ENCODE results near the gene MOK. TPM values are rescaled to one million over a fixed set of nuclear protein-coding genes. Genes with fewer than 3 reads are reported as not detected.

The MOK gene
- total RNA-seq, 1 donor from 2014 or later = 6.5 TPM

GRCh38 chr14:102222751-102223150 lies 82.2 kb downstream of the MOK start:
- Mint-ChIP-seq H3K36me3 (ENCODE audit: unreplicated experiment) (peaks cover 5% of the 10 kb centered on the region), H3K27me3 (ENCODE audit: unreplicated experiment) (peaks cover 12% of the 10 kb centered on the region), H3K9me3 (ENCODE audit: unreplicated experiment) (peaks cover 18% of the 10 kb centered on the region), H3K27ac (ENCODE audit: unreplicated experiment) (no peak overlapping the region), H3K4me1 (ENCODE audit: low read depth, unreplicated experiment) (peaks cover 30% of the 10 kb centered on the region), H3K4me3 (ENCODE audit: unreplicated experiment) (no peak overlapping the region)
- TF ChIP-seq CTCF (IDR thresholded peaks at IDR 0.05; ENCODE audit: partially characterized antibody, unreplicated experiment) = no peak
- no peak for DNase-seq

DNA sequence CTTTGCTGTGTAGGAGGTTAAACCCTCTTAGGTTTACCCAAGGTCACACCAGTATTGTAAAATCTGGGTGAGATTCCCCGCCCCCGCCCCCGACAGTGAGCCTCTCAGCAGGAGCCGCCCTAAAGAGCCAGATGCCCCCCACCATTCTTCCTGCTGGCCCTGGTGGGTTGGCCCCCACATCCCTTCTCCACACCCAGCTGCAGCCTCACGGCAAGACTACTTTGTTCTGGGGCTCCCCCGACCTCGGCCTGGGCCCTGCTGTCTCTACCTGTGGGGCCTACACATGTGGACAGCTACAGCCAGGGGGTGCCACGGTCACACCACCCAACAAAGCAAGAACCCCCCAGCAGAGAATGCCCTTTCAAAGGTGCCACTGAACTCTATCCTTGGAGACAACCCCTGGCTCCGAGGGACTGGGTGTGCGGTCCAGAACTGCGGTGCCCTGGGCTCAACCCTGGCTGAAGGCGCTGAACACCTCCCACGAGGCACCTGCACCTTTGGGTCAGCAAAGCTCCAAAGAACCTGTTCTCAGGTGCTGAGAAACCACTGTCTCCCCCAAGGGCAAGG lies 82.9 kb downstream of the MOK start:
- Mint-ChIP-seq H3K27ac (ENCODE audit: unreplicated experiment) (no peak overlapping the region), H3K27me3 (ENCODE audit: unreplicated experiment) (peaks cover 12% of the 10 kb centered on the region), H3K4me3 (ENCODE audit: unreplicated experiment) (no peak overlapping the region), H3K4me1 (ENCODE audit: low read depth, unreplicated experiment) (peaks cover 34% of the 10 kb centered on the region), H3K9me3 (ENCODE audit: unreplicated experiment) (peaks cover 16% of the 10 kb centered on the region), H3K36me3 (ENCODE audit: unreplicated experiment) (peaks cover 5% of the 10 kb centered on the region)
- TF ChIP-seq CTCF (IDR thresholded peaks at IDR 0.05; ENCODE audit: partially characterized antibody, unreplicated experiment) = no peak
- DNase-seq = no peak

DNA sequence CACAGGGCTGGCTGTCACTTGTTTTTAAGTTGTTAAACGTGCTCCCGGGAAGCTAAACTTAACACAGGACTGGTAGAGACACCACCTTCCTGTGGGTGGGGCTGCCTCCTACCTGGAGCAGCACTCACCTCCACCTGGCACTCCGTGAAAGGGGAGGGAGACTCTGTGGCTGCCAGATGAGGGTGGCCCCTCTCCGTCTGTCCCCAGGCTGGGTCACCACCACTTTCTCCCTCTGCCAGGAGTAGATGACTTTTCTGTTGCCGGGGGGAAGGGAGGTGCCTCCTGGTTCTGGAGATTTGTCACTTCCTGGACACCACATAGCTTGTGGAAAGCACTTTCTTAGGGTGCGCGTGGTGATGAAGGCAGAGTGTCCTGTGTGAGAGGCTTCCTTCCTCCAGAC lies 83.9 kb downstream of the MOK start:
- Mint-ChIP-seq H3K27ac (ENCODE audit: unreplicated experiment) (no peak overlapping the region), H3K4me1 (ENCODE audit: low read depth, unreplicated experiment) (peaks cover 33% of the 10 kb centered on the region), H3K9me3 (ENCODE audit: unreplicated experiment) (peaks cover 14% of the 10 kb centered on the region), H3K4me3 (ENCODE audit: unreplicated experiment) (no peak overlapping the region), H3K27me3 (ENCODE audit: unreplicated experiment) (peaks cover 11% of the 10 kb centered on the region), H3K36me3 (ENCODE audit: unreplicated experiment) (peaks cover 5% of the 10 kb centered on the region)
- TF ChIP-seq CTCF (IDR thresholded peaks at IDR 0.05; ENCODE audit: partially characterized antibody, unreplicated experiment) = no peak
- DNase-seq = no peak

DNA sequence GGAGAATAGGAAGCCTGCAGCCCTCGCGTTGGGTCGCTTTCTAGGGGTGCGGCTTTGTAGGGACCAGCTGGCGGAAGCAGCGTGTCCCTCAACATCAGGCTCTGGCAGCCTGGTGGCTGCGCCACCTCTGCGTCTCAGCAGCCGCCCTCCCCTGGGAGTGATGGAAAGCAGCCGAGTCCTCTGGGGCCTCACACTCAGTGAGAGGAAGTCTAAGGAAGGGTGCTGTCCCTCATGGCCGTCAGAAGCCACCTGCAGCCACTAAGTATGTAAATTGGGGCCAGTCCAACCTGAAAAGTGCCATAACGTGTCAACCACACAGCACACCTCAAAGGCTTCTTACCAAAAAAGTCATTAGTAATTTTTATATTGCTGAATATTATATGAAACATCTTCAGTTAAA lies 84.9 kb downstream of the MOK start:
- Mint-ChIP-seq H3K27ac (ENCODE audit: unreplicated experiment) (peak overlapping the region; percentile 28), H3K4me1 (ENCODE audit: low read depth, unreplicated experiment) (peaks cover 35% of the 10 kb centered on the region)
- no peak for DNase-seq

More for the DNA sequence above, 84.9 kb downstream of the MOK start:
- no peak for TF ChIP-seq CTCF (IDR thresholded peaks at IDR 0.05; ENCODE audit: partially characterized antibody, unreplicated experiment)
- no peak overlapping the region for H3K4me3 Mint-ChIP-seq (ENCODE audit: unreplicated experiment)
- peaks cover 5% of the 10 kb centered on the region for H3K36me3 Mint-ChIP-seq (ENCODE audit: unreplicated experiment)
- peaks cover 6% of the 10 kb centered on the region for H3K9me3 Mint-ChIP-seq (ENCODE audit: unreplicated experiment)
- H3K27me3 Mint-ChIP-seq (ENCODE audit: unreplicated experiment) = peaks cover 2% of the 10 kb centered on the region

Measured in glutamatergic neuron (in vitro differentiated cells).